ENCODE data around the gene MAVS.

DNA sequence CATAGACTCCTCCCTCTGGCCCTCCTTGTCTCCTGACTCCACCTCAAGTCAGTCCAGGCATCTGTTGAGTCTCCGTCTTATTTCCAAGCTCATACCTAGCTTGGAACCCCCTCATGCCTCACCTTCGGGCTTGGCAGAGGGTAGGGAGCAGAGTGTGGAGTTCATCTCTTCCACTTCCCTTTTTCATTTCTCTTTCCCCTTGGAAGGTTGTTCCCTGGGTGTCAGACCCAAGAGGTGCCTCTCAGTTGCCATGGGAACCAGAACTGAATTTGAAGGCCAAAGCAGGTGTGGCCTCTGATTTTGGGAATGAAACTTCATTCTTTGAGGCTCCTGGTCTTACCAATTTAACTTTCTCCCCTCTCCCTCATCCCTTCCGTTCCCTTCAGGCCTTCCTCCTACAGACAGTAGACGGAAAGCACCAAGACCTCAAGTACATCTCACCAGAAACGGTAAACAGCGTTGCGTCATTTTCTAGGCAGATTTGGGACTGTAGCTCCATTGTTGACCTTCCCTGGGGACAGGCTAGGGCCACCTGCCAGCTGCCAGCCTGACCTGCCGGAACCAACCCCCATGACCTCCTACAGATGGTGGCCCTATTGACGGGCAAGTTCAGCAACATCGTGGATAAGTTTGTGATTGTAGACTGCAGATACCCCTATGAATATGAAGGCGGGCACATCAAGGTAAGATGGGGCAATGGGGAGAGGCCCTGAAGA, 44.0 kb upstream of the MAVS start:
- TF ChIP-seq, protein P1, sequence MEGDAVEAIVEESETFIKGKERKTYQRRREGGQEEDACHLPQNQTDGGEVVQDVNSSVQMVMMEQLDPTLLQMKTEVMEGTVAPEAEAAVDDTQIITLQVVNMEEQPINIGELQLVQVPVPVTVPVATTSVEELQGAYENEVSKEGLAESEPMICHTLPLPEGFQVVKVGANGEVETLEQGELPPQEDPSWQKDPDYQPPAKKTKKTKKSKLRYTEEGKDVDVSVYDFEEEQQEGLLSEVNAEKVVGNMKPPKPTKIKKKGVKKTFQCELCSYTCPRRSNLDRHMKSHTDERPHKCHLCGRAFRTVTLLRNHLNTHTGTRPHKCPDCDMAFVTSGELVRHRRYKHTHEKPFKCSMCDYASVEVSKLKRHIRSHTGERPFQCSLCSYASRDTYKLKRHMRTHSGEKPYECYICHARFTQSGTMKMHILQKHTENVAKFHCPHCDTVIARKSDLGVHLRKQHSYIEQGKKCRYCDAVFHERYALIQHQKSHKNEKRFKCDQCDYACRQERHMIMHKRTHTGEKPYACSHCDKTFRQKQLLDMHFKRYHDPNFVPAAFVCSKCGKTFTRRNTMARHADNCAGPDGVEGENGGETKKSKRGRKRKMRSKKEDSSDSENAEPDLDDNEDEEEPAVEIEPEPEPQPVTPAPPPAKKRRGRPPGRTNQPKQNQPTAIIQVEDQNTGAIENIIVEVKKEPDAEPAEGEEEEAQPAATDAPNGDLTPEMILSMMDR (conservative IDR thresholded peaks at IDR 0.05; ENCODE audit: low read depth, low read length) = no peak
- TF ChIP-seq EZH2 (IDR thresholded peaks at IDR 0.05; ENCODE audit: low read length, unreplicated experiment) (no peak), EZH2phosphoT487 (IDR thresholded peaks at IDR 0.05; ENCODE audit: borderline replicate concordance, low read length) (no peak)
